Testis (tissue), 3 donors: ENCODE results near the gene TNFRSF8. TPM values are rescaled to one million over a fixed set of nuclear protein-coding genes. Genes with fewer than 3 reads are reported as not detected.

ENCODE experiments used
- DNase-seq: peaks from one replicate; pipeline ENCODE4 v3.0.0-alpha.2; 2019
- H3K27ac ChIP-seq, 2 donors: fragments of 200-600 bp; sonication (generic); one replicate each; pipeline ENCODE4 v1.5.1; 2019
- H3K27me3 ChIP-seq: fragments of 200-600 bp; sonication (generic); one replicate; pipeline ENCODE4 v1.5.1; 2019
- H3K36me3 ChIP-seq: fragments of 200-600 bp; sonication (generic); one replicate; pipeline ENCODE4 v1.5.1; 2017; ENCODE audit warnings: low read depth; ENCODE audit errors: missing control alignments
- H3K4me1 ChIP-seq: fragments of 200-600 bp; sonication (generic); one replicate; pipeline ENCODE4 v1.5.1; 2019
- H3K4me3 ChIP-seq, 2 donors: fragments of 200-600 bp; sonication (generic); one replicate each; pipeline ENCODE4 v1.5.1; 2017 to 2019
- H3K9me3 ChIP-seq: fragments of 200-600 bp; sonication (generic); one replicate; pipeline ENCODE4 v1.5.1; 2017
- POLR2A ChIP-seq: fragments of 450-650 bp; IDR thresholded peaks from one replicate; pipeline ENCODE4 v1.6.1; 2017; ENCODE audit warnings: antibody characterized with exemption, mild to moderate bottlenecking, moderate library complexity
- whole genome bisulfite sequencing, 2 donors: methylation state at CpG; one replicate each; pipeline ENCODE4 v1.1.5; 2018; 5-methylcytosine and 5-hydroxymethylcytosine counted together
- intact Hi-C: fragments of 100-400 bp; cut with DNase I; formaldehyde crosslinking; loops from one replicate; pipeline ENCODE4 v1.15.1; 2023; ENCODE audit warnings: low total_unique reads
- polyA plus RNA-seq: library from polyadenylated mRNA; stranded (reverse); fragments of 350-450 nt; fragmentation: Illumina TruSeq; extraction: RNeasy Lipid Tissue Mini Kit (QIAGEN cat#74804); gene quantifications from one replicate; pipeline ENCODE4 v1.2.3, GENCODE V29; 2014; ENCODE audit warnings: low read depth, low replicate concordance; ENCODE audit not compliant: insufficient read depth
- total RNA-seq, 2 donors: library from RNA; depleted of rRNA; stranded (reverse); fragments of >200 nt; gene quantifications; one replicate each; pipeline ENCODE4 v1.2.3, GENCODE V29; 2016
- TF ChIP-seq, protein P1 (sequence below), 3 experiments: fragments of 450-650 bp in 2 of 3; fragments of 200-600 bp in 1 of 3; sonication (generic) in 1 of 3; IDR thresholded peaks; one replicate each; pipeline ENCODE4 v1.5.1; 2016 to 2019; ENCODE audit warnings: antibody characterized with exemption in 3 of 3, mild to moderate bottlenecking in 2 of 3, moderate library complexity in 1 of 3

The TNFRSF8 gene
- total and polyA plus RNA-seq, 3 donors from 2014 or later: 5.0 to 6.9 (median 5.4) TPM

- TF ChIP-seq, protein P1, sequence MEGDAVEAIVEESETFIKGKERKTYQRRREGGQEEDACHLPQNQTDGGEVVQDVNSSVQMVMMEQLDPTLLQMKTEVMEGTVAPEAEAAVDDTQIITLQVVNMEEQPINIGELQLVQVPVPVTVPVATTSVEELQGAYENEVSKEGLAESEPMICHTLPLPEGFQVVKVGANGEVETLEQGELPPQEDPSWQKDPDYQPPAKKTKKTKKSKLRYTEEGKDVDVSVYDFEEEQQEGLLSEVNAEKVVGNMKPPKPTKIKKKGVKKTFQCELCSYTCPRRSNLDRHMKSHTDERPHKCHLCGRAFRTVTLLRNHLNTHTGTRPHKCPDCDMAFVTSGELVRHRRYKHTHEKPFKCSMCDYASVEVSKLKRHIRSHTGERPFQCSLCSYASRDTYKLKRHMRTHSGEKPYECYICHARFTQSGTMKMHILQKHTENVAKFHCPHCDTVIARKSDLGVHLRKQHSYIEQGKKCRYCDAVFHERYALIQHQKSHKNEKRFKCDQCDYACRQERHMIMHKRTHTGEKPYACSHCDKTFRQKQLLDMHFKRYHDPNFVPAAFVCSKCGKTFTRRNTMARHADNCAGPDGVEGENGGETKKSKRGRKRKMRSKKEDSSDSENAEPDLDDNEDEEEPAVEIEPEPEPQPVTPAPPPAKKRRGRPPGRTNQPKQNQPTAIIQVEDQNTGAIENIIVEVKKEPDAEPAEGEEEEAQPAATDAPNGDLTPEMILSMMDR (IDR thresholded peaks at IDR 0.05): no peak
- TF ChIP-seq POLR2A: no peak
- Histone ChIP-seq H3K27ac (no peak overlapping the region), H3K27me3 (no peaks in the 10 kb centered on the region), H3K4me3 (no peak overlapping the region), H3K4me1 (peaks cover 4% of the 10 kb centered on the region), H3K9me3 (no peaks in the 10 kb centered on the region), H3K36me3 (no peaks in the 10 kb centered on the region)
- no peak for DNase-seq
- intact Hi-C loops: no loop called here
- 73 to 96% methylated on average over 3 of the region's 3 CpGs for WGBS, 2 donors
Observed at GRCh38 chr1:12016182-12016581, 46.9 kb upstream of the TNFRSF8 start.

- WGBS, 2 donors: 8 to 27% methylated on average over 3 to 12 of the region's 12 CpGs
- Histone ChIP-seq H3K27ac (peak overlapping the region; percentile 75 to 81), H3K27me3 (no peaks in the 10 kb centered on the region), H3K9me3 (no peaks in the 10 kb centered on the region), H3K4me3 (peak overlapping the region; percentile 74 to 92), H3K36me3 (no peaks in the 10 kb centered on the region), H3K4me1 (peaks cover 4% of the 10 kb centered on the region)
- TF ChIP-seq POLR2A: no peak
- TF ChIP-seq, protein P1 (IDR thresholded peaks at IDR 0.05): no peak
- no peak for DNase-seq
- intact Hi-C loops: no loop called here
Observed at GRCh38 chr1:12019858-12020509, 43.1 kb upstream of the TNFRSF8 start.

DNA sequence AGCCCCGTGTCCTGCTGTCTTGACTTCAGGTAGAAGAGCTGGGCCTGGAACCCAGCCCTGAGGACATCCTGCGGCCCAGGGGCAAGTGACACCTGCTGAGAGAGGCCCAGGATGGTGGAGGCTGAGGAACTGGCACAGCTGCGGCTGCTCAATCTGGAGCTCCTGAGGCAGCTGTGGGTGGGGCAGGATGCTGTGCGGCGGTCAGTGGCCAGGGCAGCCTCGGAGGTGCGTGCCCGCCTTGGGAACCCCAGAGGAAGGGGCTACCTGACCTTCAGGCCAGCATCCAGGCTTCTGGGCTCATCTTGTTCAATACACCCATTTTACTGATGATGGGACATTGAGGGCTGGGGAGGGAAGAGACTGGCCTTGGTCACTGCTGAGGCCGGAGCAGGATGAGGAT lies 41.5 kb upstream of the TNFRSF8 start:
- WGBS, 2 donors: 95 to 96% methylated on average over 3 to 9 of the region's 9 CpGs
- no peaks in the 10 kb centered on the region for H3K27me3 ChIP-seq
- DNase-seq: no peak
- peaks cover 4% of the 10 kb centered on the region for H3K4me1 ChIP-seq
- H3K9me3 ChIP-seq: no peaks in the 10 kb centered on the region
- no peak overlapping the region for H3K27ac ChIP-seq
- no peak overlapping the region for H3K4me3 ChIP-seq
- TF ChIP-seq, protein P1 (IDR thresholded peaks at IDR 0.05): no peak
- TF ChIP-seq POLR2A: no peak
- intact Hi-C loops: no loop called here
- no peaks in the 10 kb centered on the region for H3K36me3 ChIP-seq

GRCh38 chr1:12022036-12022435 lies 41.1 kb upstream of the TNFRSF8 start:
- Histone ChIP-seq H3K27me3 (no peaks in the 10 kb centered on the region), H3K4me3 (no peak overlapping the region), H3K36me3 (no peaks in the 10 kb centered on the region), H3K9me3 (no peaks in the 10 kb centered on the region), H3K27ac (no peak overlapping the region), H3K4me1 (peaks cover 4% of the 10 kb centered on the region)
- TF ChIP-seq, protein P1 (IDR thresholded peaks at IDR 0.05): no peak
- DNase-seq: no peak
- intact Hi-C loops: no loop called here
- WGBS, 2 donors: 92% methylated on average over 12 of the region's 14 CpGs; no CpG with 5 or more reads in 1 of the 2 donors

- 91 to 93% methylated on average over 10 of the region's 10 CpGs for WGBS, 2 donors
- intact Hi-C loops: no loop called here
- H3K36me3 ChIP-seq: no peaks in the 10 kb centered on the region
- no peaks in the 10 kb centered on the region for H3K27me3 ChIP-seq
- H3K9me3 ChIP-seq: no peaks in the 10 kb centered on the region
- no peak for TF ChIP-seq POLR2A
- TF ChIP-seq, protein P1 (IDR thresholded peaks at IDR 0.05): no peak
- DNase-seq: no peak
- H3K4me3 ChIP-seq: no peak overlapping the region
- H3K4me1 ChIP-seq: no peaks in the 10 kb centered on the region
- no peak overlapping the region for H3K27ac ChIP-seq
Observed at GRCh38 chr1:12026586-12026985, 36.5 kb upstream of the TNFRSF8 start.
